ENCODE measurements around the gene FSCN2.

The FSCN2 gene

DNA sequence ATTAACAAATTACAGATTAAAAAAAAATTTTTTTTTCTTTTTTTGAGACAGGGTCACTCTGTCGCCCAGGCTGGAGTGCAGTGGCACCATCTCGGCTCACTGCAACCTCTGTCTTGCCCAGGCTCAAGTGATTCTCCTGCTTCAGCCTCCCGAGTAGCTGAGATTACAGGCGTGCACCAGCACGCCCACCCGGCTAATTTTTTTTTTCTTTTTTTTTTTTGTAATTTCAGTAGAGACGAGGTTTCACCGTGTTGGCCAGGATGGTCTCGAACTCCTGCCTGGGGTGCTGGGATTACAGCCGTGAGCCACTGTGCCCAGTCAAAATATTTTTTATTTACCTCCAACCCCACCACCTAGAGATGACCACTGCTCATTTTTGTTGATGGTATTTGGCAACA lies 41.1 kb upstream of the FSCN2 start:
- H3K4me3 ChIP-seq (ENCODE audit: low read length), result no peak overlapping the region
- TF ChIP-seq ZNF274 (IDR thresholded peaks at IDR 0.05; ENCODE audit: low read depth, low read length), result no peak

DNA sequence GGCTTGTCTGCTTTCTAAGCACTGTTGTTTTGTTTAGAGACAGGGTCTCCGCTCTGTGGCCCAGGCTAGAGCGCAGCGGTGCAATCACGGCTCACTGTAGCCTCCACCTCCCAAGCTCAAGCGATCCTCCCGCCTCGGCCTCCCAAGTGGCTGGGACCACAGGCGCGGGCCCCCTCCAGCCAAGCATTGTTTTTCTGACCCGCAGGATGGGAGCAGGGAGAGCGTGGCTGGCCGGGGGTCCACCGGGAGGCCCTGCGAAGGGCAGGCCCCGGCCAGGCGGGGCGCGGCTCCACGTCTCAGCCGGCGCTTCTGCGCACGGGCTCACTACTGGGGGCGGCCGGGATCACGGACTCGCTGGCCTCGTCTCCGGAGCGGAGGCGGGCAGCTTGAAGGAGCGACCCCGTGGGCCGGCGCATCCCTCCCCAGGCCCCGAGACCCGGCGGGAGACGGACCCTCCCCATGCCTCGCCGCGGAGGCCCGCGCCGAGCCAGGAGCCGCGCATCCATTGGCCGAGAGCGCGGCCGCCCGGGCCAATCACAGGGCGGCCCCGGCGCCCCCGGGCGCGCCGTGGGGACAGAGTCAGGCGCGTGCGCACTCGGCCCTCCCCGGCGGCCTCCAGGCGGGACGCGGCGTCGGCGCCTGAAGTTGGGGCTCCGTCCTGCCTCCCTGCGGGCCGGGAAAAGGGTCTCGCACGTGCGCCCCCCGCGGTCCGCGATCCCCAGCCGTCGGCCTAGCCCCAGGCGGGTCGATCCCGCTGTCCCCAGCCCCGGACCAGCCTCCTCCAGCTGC lies 40.5 kb upstream of the FSCN2 start:
- H3K4me3 ChIP-seq (ENCODE audit: low read length), result peak overlapping the region; percentile 54; the same call in 1 of the 2 replicates
- TF ChIP-seq ZNF274 (IDR thresholded peaks at IDR 0.05; ENCODE audit: low read depth, low read length), result no peak

DNA sequence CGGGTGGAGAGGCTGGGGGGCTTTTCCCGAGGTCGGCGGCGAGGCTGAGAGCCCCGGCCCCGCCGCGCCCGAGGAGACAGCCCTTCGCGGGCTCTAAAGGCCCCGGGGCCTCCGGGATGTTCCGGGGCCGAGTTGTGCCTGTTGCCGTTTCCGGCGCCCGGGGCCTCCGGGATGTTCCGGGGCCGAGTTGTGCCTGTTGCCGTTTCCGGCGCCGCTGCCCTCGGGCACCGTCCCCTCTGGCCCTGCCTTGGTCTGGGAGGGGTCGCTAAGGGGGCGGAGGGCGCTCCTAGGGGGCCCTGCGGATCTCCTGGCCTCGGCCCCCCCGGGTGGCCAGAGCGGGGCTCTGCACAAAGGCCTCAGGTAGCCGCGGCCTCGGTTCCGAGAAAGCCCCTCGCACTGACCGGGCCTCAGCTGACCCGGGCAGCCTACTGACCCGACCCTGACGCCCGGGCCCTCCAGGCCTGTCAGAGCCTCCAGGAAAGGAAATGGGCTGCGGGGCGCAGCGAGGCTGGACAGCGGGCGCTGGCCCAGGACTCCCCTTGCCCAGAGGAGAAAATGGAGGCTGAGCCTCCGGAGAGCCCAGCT lies 39.8 kb upstream of the FSCN2 start:
- peak overlapping the region; percentile 54; the same call in 1 of the 2 replicates for H3K4me3 ChIP-seq (ENCODE audit: low read length)
- TF ChIP-seq ZNF274 (IDR thresholded peaks at IDR 0.05; ENCODE audit: low read depth, low read length), result no peak

DNA sequence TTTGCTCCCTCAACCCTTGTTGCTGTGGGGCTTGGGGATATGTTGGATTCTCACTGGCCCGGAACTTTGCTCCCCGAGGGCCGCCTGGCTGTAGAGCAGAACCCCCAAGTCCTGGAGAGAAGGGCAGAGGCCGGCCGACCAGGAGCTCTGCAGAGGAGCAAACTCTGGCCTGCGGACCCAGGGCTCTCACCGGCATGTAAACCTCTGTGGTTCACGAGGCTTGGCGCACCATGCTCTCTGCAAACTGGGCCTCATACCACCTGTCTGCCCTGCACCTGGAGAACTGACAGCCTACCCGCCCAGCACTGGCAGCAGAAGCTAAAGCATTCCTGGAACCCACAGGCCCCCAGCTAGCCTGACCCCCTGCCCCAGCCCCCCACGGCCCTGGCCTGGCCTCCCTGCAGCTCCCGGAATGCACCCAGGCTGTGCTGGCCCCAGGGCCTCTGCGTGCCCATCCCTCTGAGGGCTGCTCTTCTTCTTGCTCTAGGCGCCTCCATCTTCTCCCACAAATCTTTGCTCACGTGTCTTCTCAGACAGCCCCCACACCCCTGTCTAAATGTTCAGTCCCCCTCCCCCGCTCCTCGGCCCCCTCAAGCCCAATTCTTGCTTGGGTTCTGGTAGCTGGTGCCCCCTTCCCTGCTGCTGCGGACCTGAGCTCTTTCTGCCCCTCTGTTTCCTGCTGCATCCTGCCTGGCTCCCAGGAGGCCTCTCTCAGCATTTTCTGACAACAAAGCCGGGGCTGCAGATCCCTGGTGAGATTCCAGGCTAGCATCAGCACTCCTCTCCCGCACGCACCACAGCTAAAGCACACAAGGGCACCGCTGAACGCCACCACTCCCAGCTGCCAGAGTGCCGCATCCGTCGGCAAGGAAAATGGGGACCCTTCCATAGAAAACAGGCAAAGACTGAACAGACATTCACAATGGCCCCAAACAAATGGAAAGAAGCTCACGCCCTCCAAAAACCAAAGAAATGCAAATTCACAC lies 38.9 kb upstream of the FSCN2 start:
- TF ChIP-seq ZNF274 (IDR thresholded peaks at IDR 0.05; ENCODE audit: low read depth, low read length), result no peak
- H3K4me3 ChIP-seq (ENCODE audit: low read length), result no peak overlapping the region

DNA sequence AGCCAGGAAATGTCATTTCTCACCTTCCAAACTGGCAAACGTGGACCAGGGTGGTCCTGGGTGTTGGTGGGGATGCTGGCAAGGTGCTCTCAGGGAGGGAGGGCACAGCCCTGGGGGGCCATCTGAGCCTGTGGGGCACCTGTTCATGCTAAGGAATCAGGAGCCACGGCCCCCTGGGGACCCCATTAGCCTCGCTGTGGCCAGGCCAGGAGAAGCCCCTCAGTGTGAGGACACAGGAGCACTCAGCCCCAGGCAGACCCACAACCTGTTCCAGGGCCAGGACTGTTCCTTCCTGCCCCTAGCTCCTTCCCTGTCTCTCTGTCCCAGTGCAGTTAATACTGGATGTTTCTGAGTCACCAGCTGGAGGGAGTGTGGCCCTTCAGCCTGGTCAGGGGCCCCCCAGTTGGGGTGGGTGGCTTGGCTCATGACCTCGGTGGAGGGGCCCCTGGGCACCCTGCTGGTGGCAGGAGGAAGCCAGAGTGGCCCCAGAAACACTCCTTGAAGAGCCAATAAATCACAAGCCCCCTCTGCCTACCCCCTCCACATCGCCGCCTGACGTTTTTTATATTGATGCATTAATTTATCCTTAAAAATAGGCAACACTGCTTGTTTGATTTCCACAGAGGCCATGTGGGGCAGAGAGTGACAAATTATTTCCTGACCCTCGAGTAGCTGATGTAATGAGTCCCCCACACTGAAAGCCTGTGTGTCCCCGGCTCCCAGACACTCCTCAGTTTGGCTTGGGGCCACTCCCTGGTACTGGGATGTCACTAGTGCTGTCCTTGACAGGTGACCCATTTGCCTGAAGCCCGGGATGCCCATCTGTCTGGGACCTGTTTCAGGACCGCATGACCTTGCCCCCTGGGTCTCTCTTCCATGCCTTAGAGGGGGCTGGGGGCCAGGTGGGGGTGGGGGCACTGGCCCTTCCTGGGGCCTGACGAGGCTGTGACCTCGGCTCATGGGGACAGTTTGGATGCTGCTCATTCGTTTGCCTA lies 37.9 kb upstream of the FSCN2 start:
- H3K4me3 ChIP-seq (ENCODE audit: low read length), result no peak overlapping the region
- TF ChIP-seq ZNF274 (IDR thresholded peaks at IDR 0.05; ENCODE audit: low read depth, low read length), result no peak

DNA sequence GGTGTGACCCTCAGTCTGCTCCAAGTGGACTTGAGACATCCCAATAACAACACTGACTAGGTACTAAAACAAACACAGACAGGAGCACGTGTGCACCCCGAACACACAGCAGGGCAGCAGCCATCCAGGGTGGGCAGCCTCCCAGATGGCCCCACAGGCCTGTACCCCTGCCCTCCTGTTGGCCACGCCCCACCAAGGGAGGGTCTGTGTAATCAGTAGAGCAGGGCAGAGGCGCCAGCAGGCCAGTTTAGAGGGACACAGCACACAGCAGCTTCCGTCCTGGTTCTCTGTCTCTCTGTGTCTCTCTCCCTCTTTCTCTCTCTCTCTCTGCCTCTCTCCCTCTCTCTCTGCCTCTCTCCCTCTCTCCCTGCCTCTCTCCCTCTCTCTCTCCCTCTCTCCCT lies 37.0 kb upstream of the FSCN2 start:
- TF ChIP-seq ZNF274 (IDR thresholded peaks at IDR 0.05; ENCODE audit: low read depth, low read length), result no peak
- no peak overlapping the region for H3K4me3 ChIP-seq (ENCODE audit: low read length)

DNA sequence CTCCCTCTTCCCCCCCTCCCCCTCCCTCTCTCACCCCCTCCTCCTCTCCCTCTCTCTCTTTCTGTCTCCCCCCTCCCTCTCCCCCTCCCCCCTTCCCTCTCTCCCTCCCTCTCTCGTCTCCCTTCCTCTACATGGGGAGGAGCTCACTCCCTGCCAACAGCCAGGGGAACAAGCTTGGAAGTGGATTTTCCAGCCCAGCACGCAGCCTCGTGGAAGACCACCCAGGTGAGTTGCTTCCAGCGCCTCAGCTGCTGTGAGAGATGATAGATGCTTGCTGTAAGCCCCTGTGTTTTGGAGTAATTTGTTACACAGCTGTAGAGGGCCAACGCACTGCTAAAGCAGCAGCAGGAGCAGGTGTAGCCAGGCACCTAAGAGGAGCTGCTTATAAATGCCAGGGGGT lies 36.4 kb upstream of the FSCN2 start:
- no peak overlapping the region for H3K4me3 ChIP-seq (ENCODE audit: low read length)
- TF ChIP-seq ZNF274 (IDR thresholded peaks at IDR 0.05; ENCODE audit: low read depth, low read length), result no peak

DNA sequence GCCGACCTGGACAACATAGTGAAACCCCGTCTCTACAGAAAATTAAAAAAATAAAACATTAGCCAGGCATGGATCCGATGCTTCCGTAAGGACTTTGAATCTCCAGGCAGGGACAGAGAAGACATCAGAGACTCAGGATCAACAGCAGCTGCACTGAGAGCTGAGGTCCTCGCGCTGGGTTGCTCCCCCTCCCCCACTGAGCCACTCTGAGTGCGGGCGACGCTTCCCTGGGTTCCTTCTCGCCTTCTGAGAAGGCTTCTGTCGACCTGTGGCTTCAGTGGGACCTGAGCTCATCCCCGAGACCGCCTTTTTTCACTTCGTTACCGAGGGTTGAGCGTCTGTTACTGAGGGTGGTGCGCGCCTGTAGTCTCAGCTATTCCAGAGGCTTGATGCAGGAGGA lies 36.0 kb upstream of the FSCN2 start:
- no peak overlapping the region for H3K4me3 ChIP-seq (ENCODE audit: low read length)
- no peak for TF ChIP-seq ZNF274 (IDR thresholded peaks at IDR 0.05; ENCODE audit: low read depth, low read length)

DNA sequence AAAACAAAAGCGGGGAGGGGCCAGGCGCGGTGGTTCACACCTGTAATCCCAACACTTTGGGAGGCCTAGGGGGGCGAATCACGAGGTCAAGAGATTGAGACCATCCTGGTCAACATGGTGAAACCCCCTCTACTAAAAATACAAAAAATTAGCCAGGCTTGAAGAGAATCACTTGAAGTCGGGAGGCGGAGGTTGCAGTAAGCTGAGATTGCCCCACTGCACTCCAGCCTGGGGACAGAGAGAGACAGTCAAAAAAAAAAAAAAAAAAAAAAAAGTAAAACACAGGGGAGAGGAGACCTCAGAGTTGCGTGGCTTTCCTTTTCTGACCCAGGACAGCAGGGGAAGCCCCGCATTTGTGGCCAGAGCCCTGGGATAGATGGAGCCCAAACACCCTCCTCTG lies 35.5 kb upstream of the FSCN2 start:
- H3K4me3 ChIP-seq (ENCODE audit: low read length), result no peak overlapping the region
- no peak for TF ChIP-seq ZNF274 (IDR thresholded peaks at IDR 0.05; ENCODE audit: low read depth, low read length)

DNA sequence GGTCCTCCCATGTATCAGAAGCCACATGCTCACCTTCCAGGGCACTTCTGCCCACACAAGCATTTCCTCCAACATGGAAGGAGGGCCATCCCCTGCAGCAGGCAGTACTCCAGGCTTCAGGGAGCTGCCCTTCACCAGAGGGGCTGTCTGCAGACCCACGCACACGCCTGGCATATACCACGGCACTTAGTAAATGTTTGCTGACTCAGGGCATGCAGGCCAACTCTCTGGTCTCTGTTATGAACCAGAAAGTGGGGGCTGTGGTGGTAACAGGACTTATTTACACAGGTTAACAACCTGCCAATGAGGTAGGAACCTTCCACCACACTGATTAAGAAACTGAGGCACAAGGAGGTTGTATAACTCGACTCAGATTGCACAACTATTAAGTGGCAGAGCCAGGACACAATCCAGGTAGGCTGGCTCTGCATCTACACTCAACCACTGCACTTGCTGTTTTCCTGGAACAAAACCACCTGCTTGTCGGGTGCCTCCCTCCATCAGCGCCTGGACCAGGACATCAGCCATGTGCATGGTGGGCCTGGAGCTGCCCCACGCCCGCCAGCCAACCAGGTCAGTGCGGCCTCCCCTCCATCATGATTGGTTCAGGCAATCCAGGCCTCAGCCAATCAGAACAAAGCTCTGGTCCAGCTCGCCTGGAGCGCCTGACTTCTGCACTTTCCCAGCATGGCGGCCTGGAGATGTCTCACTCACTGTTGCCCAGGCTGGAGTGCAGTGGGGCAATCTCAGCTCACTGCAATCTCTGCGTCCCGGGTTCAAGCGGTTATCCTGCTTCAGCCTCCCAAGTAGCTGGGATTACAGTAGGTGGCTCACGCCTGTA lies 34.8 kb upstream of the FSCN2 start:
- TF ChIP-seq ZNF274 (IDR thresholded peaks at IDR 0.05; ENCODE audit: low read depth, low read length), result no peak
- H3K4me3 ChIP-seq (ENCODE audit: low read length), result no peak overlapping the region

DNA sequence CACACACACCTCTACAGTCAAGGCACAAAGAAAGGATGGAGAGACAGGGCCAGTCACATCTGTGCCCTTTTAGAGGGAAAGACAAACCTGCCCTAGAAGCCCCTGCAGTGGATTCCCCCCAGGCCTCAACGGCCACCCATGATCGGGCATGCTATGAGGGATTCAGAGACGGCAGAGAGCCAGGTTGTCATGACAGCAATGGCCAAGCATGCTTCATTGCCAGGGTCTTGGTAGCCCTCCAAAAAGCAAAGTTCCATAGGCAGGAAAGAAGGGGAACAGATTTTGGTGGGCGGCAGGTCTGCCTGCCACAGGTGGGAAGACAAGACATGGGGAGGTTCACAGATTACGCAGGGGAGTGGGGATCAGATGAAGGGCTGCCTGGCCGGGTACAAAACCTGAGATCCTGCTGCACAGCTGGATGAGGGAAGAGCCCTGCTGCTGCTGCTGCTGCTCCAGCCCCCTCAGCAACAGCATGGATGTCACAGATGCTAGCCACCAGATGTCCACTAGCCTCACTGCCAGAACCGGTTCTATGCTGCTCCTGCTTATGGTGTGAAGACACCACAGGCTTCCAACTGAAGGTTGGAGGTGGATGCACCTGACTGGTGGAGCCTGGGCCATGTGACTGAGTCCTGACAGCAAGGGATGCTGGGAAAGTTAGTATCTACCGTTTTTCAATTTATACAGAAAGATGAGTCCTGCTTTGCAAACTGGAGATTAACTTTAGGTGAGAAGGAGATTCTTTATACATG lies 33.4 kb upstream of the FSCN2 start:
- no peak overlapping the region for H3K4me3 ChIP-seq (ENCODE audit: low read length)

More for the DNA sequence above, 33.4 kb upstream of the FSCN2 start:
- no peak for TF ChIP-seq ZNF274 (IDR thresholded peaks at IDR 0.05; ENCODE audit: low read depth, low read length)

Measured in GM08714 (cell line).